Hepatocyte (in vitro differentiated cells): Measurements from ENCODE around the gene ALK.

ENCODE experiments used
- EZH2phosphoT487 ChIP-seq: fragments of 200-600 bp; sonication (generic); IDR thresholded peaks from one replicate; pipeline ENCODE4 v1.6.1; 2018; ENCODE audit warnings: antibody characterized with exemption, mild to moderate bottlenecking, low read depth, moderate library complexity; ENCODE audit not compliant: unreplicated experiment, severe bottlenecking
- TF ChIP-seq, protein P1 (sequence below): fragments of 200-600 bp; sonication (generic); IDR thresholded peaks from 2 replicates; pipeline ENCODE4 v1.5.1; 2016; ENCODE audit warnings: antibody characterized with exemption, mild to moderate bottlenecking; ENCODE audit not compliant: poor library complexity

GRCh38 chr2:29660201-29660600 is 261.2 kb downstream of the ALK start:
- TF ChIP-seq, protein P1, sequence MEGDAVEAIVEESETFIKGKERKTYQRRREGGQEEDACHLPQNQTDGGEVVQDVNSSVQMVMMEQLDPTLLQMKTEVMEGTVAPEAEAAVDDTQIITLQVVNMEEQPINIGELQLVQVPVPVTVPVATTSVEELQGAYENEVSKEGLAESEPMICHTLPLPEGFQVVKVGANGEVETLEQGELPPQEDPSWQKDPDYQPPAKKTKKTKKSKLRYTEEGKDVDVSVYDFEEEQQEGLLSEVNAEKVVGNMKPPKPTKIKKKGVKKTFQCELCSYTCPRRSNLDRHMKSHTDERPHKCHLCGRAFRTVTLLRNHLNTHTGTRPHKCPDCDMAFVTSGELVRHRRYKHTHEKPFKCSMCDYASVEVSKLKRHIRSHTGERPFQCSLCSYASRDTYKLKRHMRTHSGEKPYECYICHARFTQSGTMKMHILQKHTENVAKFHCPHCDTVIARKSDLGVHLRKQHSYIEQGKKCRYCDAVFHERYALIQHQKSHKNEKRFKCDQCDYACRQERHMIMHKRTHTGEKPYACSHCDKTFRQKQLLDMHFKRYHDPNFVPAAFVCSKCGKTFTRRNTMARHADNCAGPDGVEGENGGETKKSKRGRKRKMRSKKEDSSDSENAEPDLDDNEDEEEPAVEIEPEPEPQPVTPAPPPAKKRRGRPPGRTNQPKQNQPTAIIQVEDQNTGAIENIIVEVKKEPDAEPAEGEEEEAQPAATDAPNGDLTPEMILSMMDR, result no peak
- no peak for TF ChIP-seq EZH2phosphoT487
